GDM1 (cell line): ENCODE data around the gene RAPSN.
A peak's percentile ranks its signal among the peaks of the same experiment; 100 is the strongest.

ENCODE experiments used
- DNase-seq: peaks from one replicate; lab custom pipeline; 2025; lab: John Stamatoyannopoulos, UW

The RAPSN gene

DNA sequence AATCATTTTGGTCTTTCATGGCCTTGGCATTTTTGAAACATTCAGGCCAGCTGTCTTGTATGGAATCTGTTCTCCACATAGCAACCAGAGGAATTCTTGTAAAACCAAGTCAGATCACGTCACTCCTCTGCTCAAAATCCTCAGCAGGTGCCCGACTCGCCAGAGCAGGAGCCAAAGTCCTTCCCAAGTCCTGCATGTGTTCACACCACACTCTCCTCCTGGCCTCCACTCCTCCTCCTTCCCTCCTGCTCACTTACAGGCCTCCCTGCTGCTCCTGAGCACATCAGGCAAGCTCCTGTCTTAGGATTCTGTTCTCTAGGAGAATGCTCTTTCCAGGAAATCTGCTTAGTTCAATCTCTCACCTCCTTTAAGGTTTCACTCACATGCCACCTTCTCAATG is 15.8 kb downstream of the RAPSN start:
- DNase-seq = no peak

DNA sequence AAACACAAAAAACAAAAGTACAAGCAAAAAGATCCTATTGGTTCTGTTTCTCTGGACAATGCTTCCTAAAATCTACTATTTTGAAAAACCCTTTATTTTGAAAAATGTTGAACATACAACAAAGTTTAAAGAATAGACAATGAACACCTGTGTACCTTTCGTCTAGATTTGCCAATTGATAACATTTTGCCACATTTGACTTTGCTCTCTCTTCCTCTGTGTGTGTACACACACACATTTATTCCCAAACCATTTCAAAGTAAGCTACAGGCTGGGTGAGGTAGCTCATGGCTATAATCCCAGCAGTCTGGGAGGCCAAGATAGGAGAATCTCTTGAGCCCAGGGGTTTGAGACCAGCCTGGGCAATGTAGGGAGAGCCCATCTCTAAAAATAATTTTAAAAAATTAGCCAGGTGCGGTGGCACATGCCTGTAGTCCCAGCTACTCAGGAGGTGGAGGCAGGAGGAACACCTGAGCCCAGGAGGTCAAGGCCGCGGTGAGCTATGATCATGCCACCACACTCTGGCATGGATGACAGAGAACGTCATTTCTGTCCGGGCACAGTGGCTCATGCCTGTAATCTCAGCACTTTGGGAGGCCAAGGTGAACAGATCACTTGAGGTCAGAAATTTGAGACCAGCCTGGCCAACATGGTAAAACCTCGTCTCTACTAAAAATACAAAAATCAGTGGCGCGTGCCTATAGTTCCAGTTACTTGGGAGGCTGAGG is 17.4 kb downstream of the RAPSN start:
- no peak for DNase-seq

DNA sequence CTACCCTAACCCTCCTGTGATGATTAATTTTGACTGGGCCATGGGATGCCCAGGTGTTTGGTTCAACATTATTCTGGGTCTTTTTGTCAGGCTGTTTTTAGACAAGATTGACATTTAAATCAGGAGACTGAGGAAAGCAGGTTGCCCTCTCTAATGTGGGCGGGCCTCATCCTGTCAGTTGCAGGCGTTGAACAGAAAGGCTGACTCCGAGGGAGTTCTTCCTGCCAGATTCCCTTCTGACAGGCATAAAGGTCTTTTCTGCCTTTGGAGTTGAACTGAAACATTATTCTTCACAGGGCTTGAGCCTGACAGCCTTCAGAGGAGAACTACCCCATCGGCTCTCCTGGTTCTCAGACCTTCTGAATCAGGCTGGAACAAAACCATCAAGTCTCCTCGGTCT is 18.4 kb downstream of the RAPSN start:
- DNase-seq = no peak

DNA sequence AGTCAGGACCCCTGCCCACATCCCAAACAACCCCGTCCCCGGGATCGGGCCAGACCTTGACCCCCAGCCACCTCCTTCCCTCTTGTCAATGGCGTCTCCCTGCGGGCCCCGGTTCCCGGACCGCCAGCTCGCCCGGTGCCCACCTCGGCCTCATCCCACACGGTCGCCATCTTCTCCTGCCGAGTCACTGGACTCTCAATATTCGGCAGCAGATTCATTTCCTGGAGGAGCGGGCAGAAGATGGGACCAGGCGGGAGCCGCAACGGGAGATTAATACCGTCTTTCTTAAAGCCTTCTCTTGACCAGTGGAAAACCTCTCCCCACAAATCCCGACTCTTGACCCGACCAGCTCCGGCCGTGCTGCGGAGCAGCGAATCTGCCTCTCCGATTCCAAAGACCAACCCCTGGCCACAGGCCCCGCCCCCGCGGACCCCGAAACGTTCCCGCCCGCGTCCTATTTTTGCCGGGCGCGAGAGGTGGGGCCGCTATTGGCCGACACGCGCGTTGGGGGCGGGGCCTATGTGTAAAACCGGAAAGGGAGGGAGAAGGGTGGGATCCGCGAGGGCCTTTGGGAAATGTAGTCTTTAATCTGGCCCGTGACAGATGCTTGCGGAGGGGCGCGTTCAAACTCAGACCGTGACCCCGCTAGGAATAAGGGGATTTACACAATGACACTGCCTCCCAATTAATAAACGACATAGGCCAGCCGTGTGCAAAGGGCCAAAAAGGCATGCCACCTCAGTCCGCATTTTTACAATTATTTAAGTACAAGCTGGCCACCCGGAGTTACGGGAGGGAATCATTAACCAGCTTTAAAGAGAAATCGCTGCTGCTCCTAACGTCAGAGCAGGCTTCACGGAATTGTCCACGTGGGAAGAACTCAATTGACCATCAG is 22.6 kb downstream of the RAPSN start, which contains the start of gene PSMC3:
PSMC3 (minus strand) TSS at position 378 of the 895 bp plus-strand sequence; CDS start at position 218, 160 bp downstream.
- DNase-seq = peak; percentile 91

DNA sequence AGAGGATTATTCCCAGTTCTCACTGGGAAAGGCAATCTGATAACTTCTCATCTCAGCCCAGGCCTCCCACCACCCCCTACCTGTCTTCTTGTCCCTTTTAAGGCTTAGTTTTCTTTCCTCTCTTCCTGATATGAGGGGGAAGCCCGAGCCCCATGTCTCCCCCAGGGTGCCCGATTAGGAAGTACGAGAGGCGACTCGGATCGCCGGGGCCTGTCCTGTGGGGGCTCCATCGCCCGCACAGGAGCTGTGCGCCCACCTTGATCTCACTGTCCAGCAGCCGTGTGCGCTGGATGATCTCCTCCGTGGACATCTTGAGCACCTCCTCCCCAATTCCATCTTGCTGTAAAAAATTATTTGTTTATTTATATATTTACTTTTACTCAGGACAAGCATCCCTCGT is 23.3 kb downstream of the RAPSN start:
- DNase-seq = no peak

DNA sequence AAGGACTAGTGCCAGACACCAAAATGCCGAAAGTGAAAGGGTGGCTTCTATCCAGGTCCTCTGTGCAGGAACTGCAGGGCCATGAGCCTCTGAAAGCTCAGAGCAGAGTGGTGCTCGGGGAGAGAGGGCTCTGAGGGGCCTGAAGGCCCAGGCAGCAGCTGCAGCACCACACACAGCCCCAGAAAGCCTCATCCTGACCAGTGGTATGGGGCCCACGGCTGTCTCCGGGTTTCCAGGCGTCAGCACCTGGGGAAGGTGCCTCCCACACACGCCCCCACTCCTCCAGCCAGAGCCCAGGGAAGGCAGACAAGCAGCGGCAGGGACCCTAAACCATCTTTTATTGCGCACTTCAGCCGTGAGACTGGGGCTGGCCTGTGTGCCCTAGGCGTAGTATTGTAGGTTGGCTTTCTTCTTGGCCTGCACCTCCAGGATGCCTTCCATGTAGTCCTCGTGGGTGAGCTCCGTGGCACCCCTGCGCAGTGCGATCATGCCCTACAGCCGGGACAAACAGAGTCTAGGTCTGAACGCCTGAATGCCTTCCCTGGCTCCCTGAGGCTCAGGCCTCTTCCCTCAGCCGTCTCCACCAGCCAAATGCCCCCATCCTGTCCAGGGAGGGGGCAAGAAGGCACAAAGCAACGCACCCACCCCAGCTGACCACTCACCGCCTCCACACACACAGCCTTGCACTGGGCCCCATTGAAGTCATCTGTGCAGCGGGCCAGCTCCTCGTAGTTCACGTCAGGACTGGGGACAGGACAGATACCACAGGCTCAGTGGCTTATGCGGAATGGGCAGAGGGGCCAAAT is 30.3 kb downstream of the RAPSN start:
- DNase-seq = no peak

DNA sequence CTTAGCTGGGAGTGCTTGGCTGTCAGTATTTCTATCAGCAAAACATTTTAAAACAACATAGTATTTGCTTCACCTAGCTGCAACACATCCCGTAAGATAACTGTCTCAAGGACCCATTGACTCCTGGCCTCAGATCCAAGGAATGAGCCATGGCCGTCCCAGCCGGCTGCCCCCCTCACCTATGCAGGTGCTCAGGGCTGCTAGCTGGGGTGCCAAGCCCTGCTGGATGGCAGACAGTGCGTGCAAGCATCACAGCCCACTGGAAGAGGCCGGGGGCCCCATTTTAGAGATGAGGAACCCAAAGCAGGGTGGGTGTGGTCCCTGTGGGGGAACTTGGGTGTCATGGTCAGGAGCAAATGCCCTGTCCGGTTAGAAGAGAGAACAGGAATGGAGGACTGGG is 31.2 kb downstream of the RAPSN start:
- no peak for DNase-seq

DNA sequence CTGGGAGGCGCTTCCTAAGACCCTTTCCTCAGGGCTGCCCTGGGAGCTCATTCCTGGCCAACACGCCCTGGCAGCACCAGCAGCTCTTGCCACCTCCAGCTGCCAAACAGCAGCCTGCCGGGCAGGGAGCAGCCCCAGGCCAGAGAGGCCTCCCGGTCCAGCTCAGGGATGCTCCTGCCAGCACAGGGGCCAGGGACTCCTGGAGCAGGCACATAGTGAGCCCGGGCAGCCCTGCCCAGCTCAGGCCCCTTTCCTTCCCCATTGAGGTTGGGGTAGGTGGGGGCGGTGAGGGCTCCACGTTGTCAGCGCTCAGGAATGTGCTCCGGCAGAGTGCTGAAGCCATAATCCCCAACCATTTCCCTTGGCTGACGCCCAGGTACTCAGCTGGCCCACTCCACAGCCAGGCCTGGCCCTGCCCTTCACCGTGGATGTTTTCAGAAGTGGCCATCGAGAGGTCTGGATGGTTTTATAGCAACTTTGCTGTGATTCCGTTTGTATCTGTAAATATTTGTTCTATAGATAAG is 32.9 kb downstream of the RAPSN start:
- DNase-seq = no peak

DNA sequence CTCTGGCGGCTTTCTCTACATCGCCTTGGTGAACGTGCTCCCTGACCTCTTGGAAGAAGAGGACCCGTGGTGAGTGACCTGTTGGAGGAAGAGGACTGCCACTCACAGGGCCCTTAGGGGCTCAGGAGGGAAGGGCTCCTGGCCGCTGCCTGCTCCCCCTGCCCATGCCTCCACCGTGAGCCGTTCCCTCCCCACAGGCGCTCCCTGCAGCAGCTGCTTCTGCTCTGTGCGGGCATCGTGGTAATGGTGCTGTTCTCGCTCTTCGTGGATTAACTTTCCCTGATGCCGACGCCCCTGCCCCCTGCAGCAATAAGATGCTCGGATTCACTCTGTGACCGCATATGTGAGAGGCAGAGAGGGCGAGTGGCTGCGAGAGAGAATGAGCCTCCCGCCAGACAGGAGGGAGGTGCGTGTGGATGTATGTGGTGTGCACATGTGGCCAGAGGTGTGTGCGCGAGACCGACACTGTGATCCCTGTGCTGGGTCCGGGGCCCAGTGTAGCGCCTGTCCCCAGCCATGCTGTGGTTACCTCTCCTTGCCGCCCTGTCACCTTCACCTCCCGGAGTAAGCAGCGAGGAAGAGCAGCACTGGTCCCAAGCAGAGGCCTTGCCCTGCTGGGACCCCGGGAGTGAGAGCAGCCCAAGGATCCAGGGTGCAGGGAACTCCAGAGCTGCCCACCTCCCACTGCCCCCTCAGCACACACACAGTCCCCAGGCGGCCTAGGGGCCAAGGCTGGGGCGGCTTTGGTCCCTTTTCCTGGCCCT is 33.7 kb downstream of the RAPSN start:
- no peak for DNase-seq

DNA sequence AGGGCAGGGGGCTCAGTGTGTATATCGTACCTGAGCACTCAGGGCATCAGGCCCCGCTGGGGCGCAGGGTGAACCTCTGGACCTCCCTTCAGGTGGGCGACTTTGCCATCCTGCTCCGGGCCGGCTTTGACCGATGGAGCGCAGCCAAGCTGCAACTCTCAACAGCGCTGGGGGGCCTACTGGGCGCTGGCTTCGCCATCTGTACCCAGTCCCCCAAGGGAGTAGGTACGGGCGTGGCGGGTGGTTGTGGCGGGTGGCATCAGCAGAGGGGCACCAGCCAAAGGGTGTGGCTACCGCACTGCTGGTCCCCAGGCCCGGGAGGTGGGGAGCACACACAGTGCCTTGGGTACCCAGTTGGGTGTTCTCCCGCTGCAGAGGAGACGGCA is 34.3 kb downstream of the RAPSN start:
- no peak for DNase-seq

DNA sequence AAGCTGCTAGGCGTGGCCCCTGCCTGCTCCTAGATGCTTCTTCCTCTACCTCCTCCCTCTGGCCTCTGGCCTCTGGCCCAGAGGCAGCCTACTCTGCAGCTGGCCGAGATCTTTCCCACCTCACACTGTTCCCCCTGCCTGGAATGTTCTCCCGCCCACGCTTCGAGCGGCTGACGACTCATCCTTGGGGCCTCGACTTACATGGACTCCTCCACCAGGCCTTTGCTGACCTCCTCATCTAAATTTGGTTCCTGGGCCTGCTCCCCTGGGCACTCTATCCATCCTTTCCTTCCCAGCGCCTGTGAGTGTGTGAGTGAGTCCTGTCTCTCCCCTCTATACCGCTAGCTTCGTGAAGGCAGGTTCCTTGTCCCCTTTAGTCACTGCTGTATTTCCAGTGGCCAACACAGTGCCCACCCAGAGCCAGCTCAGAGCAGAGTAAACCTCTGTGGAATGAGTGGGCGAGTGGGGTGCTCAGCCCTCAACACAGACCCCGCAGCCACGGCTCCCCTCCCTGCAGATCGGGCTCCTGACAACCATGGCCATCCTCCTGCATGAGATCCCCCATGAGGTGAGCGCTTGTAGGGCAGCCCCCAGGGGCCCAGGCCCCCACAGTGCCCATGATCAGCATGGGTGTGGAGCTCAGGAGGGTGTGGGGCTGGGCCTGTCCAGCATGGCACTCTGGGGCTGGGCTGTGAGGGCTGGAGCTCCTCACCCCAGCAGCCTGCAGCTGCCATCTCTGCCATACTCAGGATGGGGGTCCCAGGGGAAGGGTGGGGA is 34.8 kb downstream of the RAPSN start:
- DNase-seq = no peak

DNA sequence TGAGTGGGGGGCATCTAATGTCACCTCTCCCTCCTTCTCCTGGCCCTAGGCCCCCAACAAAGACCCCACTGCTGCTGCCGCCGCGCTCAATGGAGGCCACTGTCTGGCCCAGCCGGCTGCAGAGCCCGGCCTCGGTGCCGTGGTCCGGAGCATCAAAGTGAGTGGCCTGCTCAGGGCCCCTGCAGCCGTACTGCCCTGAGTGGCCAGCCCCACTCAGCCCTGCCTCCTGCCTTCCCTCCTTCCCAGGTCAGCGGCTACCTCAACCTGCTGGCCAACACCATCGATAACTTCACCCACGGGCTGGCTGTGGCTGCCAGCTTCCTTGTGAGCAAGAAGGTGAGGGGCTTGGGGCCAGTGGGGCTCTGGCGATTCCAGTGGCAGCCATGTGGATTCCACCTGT is 35.6 kb downstream of the RAPSN start:
- DNase-seq = no peak

DNA sequence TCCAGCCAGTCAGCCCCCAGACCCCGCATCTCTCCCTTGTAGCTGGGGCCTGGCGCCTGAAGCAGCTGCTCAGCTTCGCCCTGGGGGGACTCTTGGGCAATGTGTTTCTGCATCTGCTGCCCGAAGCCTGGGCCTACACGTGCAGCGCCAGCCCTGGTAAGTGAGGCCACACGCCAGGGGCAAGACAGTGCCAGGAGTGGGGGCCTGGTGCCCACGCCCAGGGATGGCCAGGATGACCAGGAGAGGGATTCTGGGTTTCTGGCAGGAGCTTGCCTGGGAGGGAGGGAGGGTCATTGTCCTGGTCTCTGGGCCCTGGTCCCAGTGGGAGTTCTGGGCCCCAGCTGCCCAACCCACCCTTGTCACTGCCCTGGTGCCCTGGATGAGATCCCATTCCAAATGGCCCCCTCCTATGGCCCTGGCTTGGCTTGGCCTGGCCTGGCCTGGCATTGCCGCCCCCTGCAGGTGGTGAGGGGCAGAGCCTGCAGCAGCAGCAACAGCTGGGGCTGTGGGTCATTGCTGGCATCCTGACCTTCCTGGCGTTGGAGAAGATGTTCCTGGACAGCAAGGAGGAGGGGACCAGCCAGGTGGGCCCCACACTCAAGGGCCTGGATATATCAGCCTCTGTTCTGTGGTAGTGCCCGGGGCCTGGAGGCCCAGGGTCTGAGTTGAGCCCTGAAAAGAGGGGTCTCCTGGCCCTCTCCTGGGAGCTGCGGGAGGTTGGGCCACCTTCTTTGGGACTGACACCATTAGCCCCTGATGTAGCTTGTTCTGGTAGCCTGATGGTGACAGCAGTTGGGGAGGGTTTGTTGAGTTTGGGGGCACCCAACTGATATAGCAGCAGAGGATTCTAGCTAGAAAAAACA is 36.8 kb downstream of the RAPSN start:
- DNase-seq = peak; percentile 30

DNA sequence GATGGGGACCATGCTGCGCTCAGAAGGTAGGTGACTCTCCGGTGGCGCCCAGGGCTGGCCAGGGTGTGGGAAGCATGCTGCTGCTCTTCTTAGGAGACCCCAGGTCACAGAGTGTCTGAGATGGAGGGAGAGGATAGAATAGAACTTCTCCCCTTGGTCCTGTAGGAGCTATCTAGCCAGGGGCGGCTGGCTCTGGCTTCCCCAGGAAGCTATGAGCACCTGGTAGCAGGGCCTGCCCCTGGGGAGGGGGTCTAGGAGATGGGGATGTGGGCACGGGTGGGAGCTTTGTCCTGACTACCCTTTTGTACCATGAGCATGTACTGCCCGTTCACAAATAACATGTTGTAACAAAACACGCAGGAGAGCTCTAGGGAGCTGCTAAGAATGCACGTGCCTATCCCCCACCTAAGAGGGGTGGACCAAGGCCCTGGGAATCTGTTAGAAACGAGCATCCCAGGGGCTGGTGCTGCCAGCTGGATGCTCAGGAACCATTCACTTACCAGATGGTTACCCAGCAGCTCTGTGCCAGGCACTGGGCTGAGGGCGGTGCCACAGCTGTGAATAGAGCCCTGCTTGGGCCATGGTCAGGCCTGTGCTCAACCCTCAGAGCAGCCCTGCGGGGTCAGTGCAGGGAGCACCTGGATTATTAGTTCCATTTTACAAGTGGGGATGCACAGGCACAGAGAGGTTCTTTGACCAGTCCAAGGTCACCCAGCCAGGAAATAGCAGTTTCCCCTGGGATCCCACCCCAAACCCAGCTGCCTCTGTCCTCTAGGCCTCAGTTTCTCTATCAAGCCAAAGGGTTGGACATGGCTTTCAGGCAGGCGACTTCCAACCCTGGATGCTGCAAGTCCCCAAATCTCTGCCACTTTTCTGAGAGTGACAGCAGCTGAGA is 38.3 kb downstream of the RAPSN start:
- DNase-seq = no peak

DNA sequence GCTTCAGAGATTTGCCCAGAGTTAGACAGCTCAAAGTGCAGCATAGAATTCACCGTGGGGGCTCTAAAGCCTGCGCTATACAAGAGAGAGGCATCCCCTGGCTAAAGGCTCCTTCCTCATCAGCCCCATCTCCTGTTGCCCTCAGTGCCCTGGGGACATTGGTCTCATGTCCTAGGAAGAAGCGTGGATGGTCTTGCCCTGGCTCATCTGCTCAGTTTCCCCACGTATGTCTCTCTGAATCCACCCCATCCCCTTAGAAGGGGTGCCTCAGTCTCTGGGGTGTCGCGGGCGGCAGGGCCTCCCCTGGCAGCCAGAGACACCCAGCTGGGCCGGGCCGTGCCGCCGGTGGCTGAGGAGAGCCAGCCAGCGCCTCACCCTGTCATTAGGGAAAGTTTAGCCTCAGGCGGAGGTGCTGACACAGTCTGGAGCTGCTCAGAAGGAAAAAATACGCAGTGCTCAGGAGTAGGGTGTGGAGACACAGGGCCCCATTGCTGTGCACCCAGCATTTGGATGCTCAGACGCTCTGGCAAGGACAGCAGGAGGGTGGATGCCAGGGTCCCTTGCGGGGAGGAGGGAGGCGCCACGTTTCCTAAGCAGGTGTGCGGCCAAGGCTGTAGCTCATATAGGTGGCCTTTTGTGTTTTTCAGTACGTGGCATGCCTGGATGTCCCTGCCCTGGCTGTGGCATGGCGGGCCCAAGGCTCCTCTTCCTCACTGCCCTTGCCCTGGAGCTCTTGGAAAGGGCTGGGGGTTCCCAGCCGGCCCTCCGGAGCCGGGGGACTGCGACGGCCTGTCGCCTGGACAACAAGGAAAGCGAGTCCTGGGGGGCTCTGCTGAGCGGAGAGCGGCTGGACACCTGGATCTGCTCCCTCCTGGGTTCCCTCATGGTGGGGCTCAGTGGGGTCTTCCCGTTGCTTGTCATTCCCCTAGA is 39.2 kb downstream of the RAPSN start:
- DNase-seq = no peak

DNA sequence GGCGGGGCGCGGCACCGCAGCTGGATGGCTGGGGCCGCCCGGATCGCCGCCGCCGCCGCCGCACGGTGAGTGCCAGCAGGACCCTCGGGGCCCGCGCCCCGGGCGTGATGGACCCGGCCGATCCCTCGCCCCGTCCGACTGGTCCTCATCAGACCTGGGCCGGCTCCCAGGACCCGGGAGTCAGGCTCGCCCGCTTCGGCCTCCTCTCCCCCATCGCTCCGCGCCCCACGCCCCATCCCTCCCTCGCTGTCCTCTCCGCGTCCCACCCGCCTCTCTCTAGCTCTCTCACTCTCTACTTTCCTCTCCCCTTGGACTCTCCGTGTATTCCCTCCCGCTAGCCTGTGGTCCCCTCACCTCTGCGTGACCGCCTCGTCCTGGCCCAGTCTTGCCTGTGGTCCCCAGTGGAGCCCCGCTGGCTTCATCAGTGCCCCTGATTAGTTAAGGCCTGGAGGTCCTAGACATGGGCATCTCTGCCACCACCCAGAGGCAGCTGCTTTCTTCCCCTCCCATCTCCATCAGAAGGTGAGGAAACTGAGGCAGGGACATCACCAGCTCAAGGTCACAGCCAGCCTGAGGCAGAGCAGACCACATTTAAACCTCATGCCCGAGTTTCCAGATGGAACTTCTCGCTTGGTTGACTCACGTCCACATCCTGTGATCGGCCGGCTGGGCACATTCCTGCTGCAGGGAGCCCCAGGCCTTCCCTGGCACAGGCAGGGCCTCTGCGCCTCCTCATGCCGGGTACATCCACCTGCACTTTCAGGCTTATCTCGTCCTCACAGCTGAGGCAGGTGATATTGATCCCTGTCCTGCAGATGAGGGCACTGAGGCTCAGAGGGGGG is 40.1 kb downstream of the RAPSN start:
- no peak for DNase-seq
